ENCODE data around the gene IZUMO1R.
"Not testable (repeated sequence)": the region's sequence is repeated elsewhere in the genome, so short reads cannot be mapped to it uniquely, and the experiment has no call there.

IZUMO1R gene

GRCh38 chr11:94326947-94327346, 22.6 kb downstream of the IZUMO1R start:
- no peak for DNase-seq

- no peak for DNase-seq
Observed at GRCh38 chr11:94328587-94329080, 24.3 kb downstream of the IZUMO1R start.

GRCh38 chr11:94329501-94329900, 25.1 kb downstream of the IZUMO1R start:
- DNase-seq, result no peak

GRCh38 chr11:94330789-94331188, 26.4 kb downstream of the IZUMO1R start:
- DNase-seq, result no peak

GRCh38 chr11:94332814-94333213, 28.4 kb downstream of the IZUMO1R start:
- no peak for DNase-seq

GRCh38 chr11:94336033-94336432, 31.7 kb downstream of the IZUMO1R start:
- no peak for DNase-seq

GRCh38 chr11:94338651-94339050, 34.3 kb downstream of the IZUMO1R start:
- DNase-seq, result peak in 1 of 2 experiments; percentile 7

GRCh38 chr11:94342250-94342649, 37.9 kb downstream of the IZUMO1R start:
- DNase-seq, result no peak

- no peak for DNase-seq
Observed at GRCh38 chr11:94343495-94343894, 39.1 kb downstream of the IZUMO1R start.

GRCh38 chr11:94346311-94346710, 41.9 kb downstream of the IZUMO1R start:
- not testable (repeated sequence) for DNase-seq

GRCh38 chr11:94350850-94351563, 46.6 kb downstream of the IZUMO1R start:
- DNase-seq, result not testable (repeated sequence)

Data from NCI-H526 (cell line).